HepG2 (cell line): ENCODE data around the gene PLIN4. TPM values are rescaled to one million over a fixed set of nuclear protein-coding genes. Genes with fewer than 3 reads are reported as not detected.

ENCODE experiments used
- AGO2 ChIP-seq: fragments of 200-400 bp; formaldehyde crosslinking; optimal IDR thresholded peaks from 2 replicates; pipeline ENCODE3; 2017; ENCODE audit warnings: mild to moderate bottlenecking, low read depth, low read length, moderate library complexity
- EED ChIP-seq: sonication (generic); formaldehyde crosslinking; IDR thresholded peaks from 2 replicates; pipeline ENCODE4 v1.5.0; 2020; ENCODE audit warnings: mild to moderate bottlenecking, missing genetic modification reagents
- FLYWCH1 ChIP-seq: sonication (generic); formaldehyde crosslinking; IDR thresholded peaks from 2 replicates; pipeline ENCODE4 v1.8.1; 2023; ENCODE audit warnings: mild to moderate bottlenecking, missing genetic modification reagents
- FOXA3 ChIP-seq: IDR thresholded peaks from 2 replicates; pipeline ENCODE4 v1.6.1; 2016; ENCODE audit warnings: missing genetic modification reagents, missing compliant biosample characterization
- FOXP4 ChIP-seq: sonication (generic); formaldehyde crosslinking; IDR thresholded peaks from 2 replicates; pipeline ENCODE4 v1.4.0; 2020; ENCODE audit warnings: missing genetic modification reagents
- HNF1B ChIP-seq: sonication (generic); formaldehyde crosslinking; IDR thresholded peaks from 2 replicates; pipeline ENCODE4 v1.5.1; 2020; ENCODE audit warnings: mild to moderate bottlenecking, moderate library complexity, missing genetic modification reagents
- HOXD1 ChIP-seq: sonication (generic); formaldehyde crosslinking; IDR thresholded peaks from 2 replicates; pipeline ENCODE4 v1.5.0; 2020; ENCODE audit warnings: missing genetic modification reagents
- NFE2L1 ChIP-seq: sonication (generic); formaldehyde crosslinking; IDR thresholded peaks from 2 replicates; pipeline ENCODE4 v1.4.0; 2020; ENCODE audit warnings: missing genetic modification reagents, mild to moderate bottlenecking, borderline replicate concordance
- NFYC ChIP-seq: IDR thresholded peaks from 2 replicates; pipeline ENCODE4 v1.6.1; 2016; ENCODE audit warnings: missing genetic modification reagents, missing compliant biosample characterization
- NKX3-1 ChIP-seq: sonication (generic); formaldehyde crosslinking; IDR thresholded peaks from 2 replicates; pipeline ENCODE4 v1.5.0; 2020; ENCODE audit warnings: missing genetic modification reagents
- SRY ChIP-seq: sonication (generic); formaldehyde crosslinking; IDR thresholded peaks from 2 replicates; pipeline ENCODE4 v1.8.0; 2022; ENCODE audit warnings: mild to moderate bottlenecking, missing genetic modification reagents
- STAT5B ChIP-seq: sonication (generic); formaldehyde crosslinking; IDR thresholded peaks from 2 replicates; pipeline ENCODE4 v1.4.0; 2020; ENCODE audit warnings: missing genetic modification reagents
- ZFX ChIP-seq: sonication (generic); formaldehyde crosslinking; IDR thresholded peaks from 2 replicates; pipeline ENCODE4 v1.4.0; 2020; ENCODE audit warnings: mild to moderate bottlenecking, low read depth, missing genetic modification reagents, moderate library complexity
- ZKSCAN1 ChIP-seq: fragments of 150-350 bp; IDR thresholded peaks from 2 replicates; pipeline ENCODE4 v1.6.1; 2014; ENCODE audit warnings: low read length
- ZMYM4 ChIP-seq: sonication (generic); formaldehyde crosslinking; IDR thresholded peaks from 2 replicates; pipeline ENCODE4 v1.8.1; 2023; ENCODE audit warnings: mild to moderate bottlenecking, missing genetic modification reagents
- ZNF350 ChIP-seq: sonication (generic); formaldehyde crosslinking; IDR thresholded peaks from 2 replicates; pipeline ENCODE4 v1.4.0; 2020; ENCODE audit warnings: mild to moderate bottlenecking, low read depth, missing genetic modification reagents, borderline replicate concordance
- ZNF484 ChIP-seq: sonication (generic); formaldehyde crosslinking; IDR thresholded peaks from 2 replicates; pipeline ENCODE4 v1.5.1; 2020; ENCODE audit warnings: mild to moderate bottlenecking, low read depth, missing genetic modification reagents, borderline replicate concordance
- ZNF691 ChIP-seq: sonication (generic); formaldehyde crosslinking; IDR thresholded peaks from 2 replicates; pipeline ENCODE4 v1.4.0; 2020; ENCODE audit warnings: missing genetic modification reagents, low read depth, mild to moderate bottlenecking, borderline replicate concordance
- ZNF75D ChIP-seq: sonication (generic); formaldehyde crosslinking; IDR thresholded peaks from 2 replicates; pipeline ENCODE4 v1.8.1; 2023; ENCODE audit warnings: missing genetic modification reagents, mild to moderate bottlenecking, borderline replicate concordance
- polyA plus RNA-seq, 8 experiments: library from polyadenylated mRNA; depleted of rRNA in 3 of 8; stranded (reverse) in 7 of 8; unstranded in 1 of 8; fragments of >200 nt; fragmentation: Illumina TruSeq in 4 of 8; extraction: Trizol in 4 of 8; gene quantifications; 2 replicates each; pipeline versions ENCODE4 v1.2.1 to v1.2.3, GENCODE V29; 2011 to 2016; ENCODE audit warnings: low read depth in 4 of 8, missing spikeins in 1 of 8, mixed read lengths in 1 of 8; ENCODE audit not compliant: insufficient read depth in 1 of 8
- total RNA-seq, 5 experiments: library from RNA; depleted of rRNA; stranded (reverse); fragments of >200 nt; fragmentation: Illumina TruSeq; extraction: Trizol; gene quantifications; 2 replicates each; pipeline ENCODE4 v1.2.3, GENCODE V29; 2016; ENCODE audit warnings: low read depth in 1 of 5
- TF ChIP-seq, protein P1 (sequence below), 2 experiments: sonication (generic) in 1 of 2; formaldehyde crosslinking in 1 of 2; IDR thresholded peaks; 2 replicates each; pipeline versions ENCODE4 v1.5.1 to v1.6.1; 2011 to 2020; ENCODE audit warnings: borderline replicate concordance in 1 of 2, low read depth in 1 of 2, low read length in 1 of 2, mild to moderate bottlenecking in 1 of 2, missing genetic modification reagents in 1 of 2, moderate library complexity in 1 of 2
- TF ChIP-seq, protein P2 (sequence below): sonication (generic); formaldehyde crosslinking; IDR thresholded peaks from 2 replicates; pipeline ENCODE4 v1.8.1; 2023; ENCODE audit warnings: missing genetic modification reagents, inconsistent platforms, borderline replicate concordance

Gene PLIN4
- total and polyA plus RNA-seq, 2 of the 13 experiments (the other 11 are each of a cell fraction or from before 2014, with no cell fraction given) = 1.1 to 1.3 TPM

DNA sequence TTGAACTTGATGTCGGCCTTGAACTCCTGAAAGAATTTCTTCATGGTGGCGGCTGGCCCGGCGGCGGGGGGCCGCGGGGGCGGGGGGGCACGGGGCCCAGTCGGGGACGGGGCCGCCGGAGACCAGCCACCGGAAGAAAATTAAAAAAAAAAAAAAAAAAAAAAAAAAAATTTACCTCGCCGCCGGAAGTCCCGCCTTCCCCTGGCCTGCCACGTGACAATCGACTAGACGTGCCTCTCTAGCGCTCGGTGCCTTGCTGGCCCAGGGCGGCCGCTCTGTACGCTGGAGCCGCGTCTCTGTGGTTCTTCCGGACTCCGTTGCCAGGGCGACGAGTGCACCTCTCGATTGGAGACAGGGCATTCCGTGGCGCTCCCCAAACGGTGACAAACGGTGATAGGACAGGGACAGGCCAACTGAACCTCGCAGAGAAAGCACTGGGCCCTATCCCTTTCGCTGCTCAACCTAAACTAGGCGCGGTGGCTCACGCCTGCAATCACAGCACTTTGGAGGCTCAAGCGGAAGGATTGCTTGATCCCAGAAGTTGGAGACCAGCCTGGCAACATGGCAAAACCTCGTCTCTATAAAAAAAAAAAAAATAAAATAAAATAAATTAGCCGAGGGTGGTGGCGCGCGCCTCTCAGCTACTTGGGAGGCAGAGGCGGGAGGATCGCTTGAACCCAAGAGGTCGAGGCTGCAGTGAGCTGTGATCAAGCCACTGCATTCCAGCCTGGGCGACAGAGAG, 60.5 kb downstream of the PLIN4 start, which contains the start of gene UBXN6 (continued):
- TF ChIP-seq HNF1B (CRISPR knock-in tag) (peak; percentile 54; the same call in 1 of the 2 replicates), STAT5B (CRISPR knock-in tag) (no peak), HOXD1 (CRISPR knock-in tag) (no peak), ZNF484 (CRISPR knock-in tag) (no peak), SRY (CRISPR knock-in tag) (0 out of 2 replicates have a peak, but pooled peaks have one; percentile 53), ZMYM4 (CRISPR knock-in tag) (peak; percentile 39; the same call in 1 of the 2 replicates), ZNF75D (no peak), NFYC (peak; percentile 58; the same call in 1 of the 2 replicates), FOXP4 (CRISPR knock-in tag) (peak; percentile 31; the same call in 1 of the 2 replicates), ZKSCAN1 (no peak), AGO2 (peak; percentile 28), EED (no peak), FLYWCH1 (no peak), NKX3-1 (CRISPR knock-in tag) (0 out of 2 replicates have a peak, but pooled peaks have one; percentile 33), FOXA3 (CRISPR knock-in tag) (peak; percentile 64), ZNF691 (peak; percentile 62; the same call in 1 of the 2 replicates), ZFX (CRISPR knock-in tag) (peak; percentile 56), ZNF350 (CRISPR knock-in tag) (peak; percentile 72), NFE2L1 (CRISPR knock-in tag) (no peak)
- TF ChIP-seq, protein P1, sequence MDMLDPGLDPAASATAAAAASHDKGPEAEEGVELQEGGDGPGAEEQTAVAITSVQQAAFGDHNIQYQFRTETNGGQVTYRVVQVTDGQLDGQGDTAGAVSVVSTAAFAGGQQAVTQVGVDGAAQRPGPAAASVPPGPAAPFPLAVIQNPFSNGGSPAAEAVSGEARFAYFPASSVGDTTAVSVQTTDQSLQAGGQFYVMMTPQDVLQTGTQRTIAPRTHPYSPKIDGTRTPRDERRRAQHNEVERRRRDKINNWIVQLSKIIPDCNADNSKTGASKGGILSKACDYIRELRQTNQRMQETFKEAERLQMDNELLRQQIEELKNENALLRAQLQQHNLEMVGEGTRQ (IDR thresholded peaks at IDR 0.05; ENCODE audit: low read depth, low read length) = peak; percentile 79
- TF ChIP-seq, protein P1 (CRISPR knock-in tag; IDR thresholded peaks at IDR 0.05; ENCODE audit: borderline replicate concordance) = peak; percentile 90; the same call in 1 of the 2 replicates
- TF ChIP-seq, protein P2, sequence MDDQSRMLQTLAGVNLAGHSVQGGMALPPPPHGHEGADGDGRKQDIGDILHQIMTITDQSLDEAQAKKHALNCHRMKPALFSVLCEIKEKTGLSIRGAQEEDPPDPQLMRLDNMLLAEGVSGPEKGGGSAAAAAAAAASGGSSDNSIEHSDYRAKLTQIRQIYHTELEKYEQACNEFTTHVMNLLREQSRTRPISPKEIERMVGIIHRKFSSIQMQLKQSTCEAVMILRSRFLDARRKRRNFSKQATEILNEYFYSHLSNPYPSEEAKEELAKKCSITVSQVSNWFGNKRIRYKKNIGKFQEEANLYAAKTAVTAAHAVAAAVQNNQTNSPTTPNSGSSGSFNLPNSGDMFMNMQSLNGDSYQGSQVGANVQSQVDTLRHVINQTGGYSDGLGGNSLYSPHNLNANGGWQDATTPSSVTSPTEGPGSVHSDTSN (CRISPR knock-in tag) = 0 out of 2 replicates have a peak, but pooled peaks have one; percentile 17
